HG03460 (cell line): Measurements from ENCODE around the gene KRT27.
"Not testable (repeated sequence)": the region's sequence is repeated elsewhere in the genome, so short reads cannot be mapped to it uniquely, and the experiment has no call there.

Experiments used
- ATAC-seq: cut with Tn5 transposase; IDR thresholded peaks from one replicate; pipeline ENCODE4 v1.9.1; 2021; ENCODE audit not compliant: unreplicated experiment

Gene KRT27, protein sequence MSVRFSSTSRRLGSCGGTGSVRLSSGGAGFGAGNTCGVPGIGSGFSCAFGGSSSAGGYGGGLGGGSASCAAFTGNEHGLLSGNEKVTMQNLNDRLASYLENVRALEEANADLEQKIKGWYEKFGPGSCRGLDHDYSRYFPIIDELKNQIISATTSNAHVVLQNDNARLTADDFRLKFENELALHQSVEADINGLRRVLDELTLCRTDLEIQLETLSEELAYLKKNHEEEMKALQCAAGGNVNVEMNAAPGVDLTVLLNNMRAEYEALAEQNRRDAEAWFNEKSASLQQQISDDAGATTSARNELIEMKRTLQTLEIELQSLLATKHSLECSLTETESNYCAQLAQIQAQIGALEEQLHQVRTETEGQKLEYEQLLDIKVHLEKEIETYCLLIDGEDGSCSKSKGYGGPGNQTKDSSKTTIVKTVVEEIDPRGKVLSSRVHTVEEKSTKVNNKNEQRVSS

DNA sequence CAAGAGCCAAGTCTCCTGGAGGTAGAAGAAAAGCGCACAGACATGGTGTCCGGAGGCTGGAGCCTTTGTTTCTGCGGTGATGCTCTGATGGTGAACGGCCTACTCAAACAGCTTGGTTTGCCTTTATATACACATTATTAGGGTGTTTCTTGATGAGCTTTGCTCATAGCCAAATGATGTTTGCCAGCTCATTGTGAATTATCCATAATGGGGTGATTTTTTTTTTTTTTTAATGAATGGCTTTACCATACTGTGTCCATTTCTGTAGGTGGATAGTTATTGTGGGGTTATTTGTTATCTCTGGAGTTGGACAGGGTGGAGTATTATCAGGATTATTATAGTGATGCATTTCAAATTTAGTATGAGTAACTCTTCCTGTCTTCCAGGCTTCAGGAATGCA lies at the start of gene KRT27:
TSS of gene KRT27 (minus strand) at position 101 of the 400 bp plus-strand sequence. CDS start at position 44, 57 bp downstream.
- ATAC-seq: no peak

GRCh38 chr17:40830085-40830776 lies 47.9 kb upstream of the KRT27 start:
- ATAC-seq: no peak

GRCh38 chr17:40828454-40829044 lies 46.2 kb upstream of the KRT27 start:
- no peak for ATAC-seq

GRCh38 chr17:40827746-40828453 lies 45.5 kb upstream of the KRT27 start:
- no peak for ATAC-seq

- no peak for ATAC-seq
Observed at GRCh38 chr17:40825599-40825998, 43.2 kb upstream of the KRT27 start.

- ATAC-seq: no peak
Observed at GRCh38 chr17:40824015-40824832, 41.9 kb upstream of the KRT27 start.

GRCh38 chr17:40822132-40822812 lies 39.9 kb upstream of the KRT27 start, which contains the start of gene KRT10:
Gene KRT10 (minus strand): TSS chr17:40822614. CDS start chr17:40822585, 29 bp downstream.
- no peak for ATAC-seq

GRCh38 chr17:40821536-40821935 lies 39.2 kb upstream of the KRT27 start:
- ATAC-seq: no peak

- ATAC-seq: no peak
Observed at GRCh38 chr17:40820228-40820838, 38.0 kb upstream of the KRT27 start.

DNA sequence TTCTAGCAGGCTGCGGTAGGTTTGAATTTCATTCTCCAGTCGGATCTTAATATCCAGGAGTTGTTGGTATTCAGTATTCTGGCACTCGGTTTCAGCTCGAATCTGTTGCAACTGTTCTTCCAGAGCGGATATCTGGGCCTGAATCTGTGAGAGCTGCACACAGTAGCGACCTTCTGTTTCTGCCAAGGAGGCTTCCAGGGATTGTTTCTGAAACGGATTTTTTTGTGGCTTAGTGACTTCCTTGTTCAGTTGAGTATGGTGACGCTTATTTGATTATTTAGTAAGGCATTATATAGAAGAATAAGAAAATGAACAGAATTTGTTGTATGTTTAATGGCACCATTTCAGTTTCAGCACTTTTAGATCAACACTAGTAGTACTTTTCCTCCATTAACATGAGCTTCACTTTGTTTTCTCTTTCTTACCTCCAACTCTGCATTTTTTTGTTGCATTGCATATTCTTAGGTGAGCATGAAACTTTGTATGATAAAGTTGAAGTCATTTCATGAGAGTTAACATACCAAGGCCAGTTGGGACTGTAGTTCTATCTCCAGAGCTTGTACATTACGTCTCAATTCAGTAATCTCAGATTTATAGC lies 37.3 kb upstream of the KRT27 start:
- no peak for ATAC-seq

DNA sequence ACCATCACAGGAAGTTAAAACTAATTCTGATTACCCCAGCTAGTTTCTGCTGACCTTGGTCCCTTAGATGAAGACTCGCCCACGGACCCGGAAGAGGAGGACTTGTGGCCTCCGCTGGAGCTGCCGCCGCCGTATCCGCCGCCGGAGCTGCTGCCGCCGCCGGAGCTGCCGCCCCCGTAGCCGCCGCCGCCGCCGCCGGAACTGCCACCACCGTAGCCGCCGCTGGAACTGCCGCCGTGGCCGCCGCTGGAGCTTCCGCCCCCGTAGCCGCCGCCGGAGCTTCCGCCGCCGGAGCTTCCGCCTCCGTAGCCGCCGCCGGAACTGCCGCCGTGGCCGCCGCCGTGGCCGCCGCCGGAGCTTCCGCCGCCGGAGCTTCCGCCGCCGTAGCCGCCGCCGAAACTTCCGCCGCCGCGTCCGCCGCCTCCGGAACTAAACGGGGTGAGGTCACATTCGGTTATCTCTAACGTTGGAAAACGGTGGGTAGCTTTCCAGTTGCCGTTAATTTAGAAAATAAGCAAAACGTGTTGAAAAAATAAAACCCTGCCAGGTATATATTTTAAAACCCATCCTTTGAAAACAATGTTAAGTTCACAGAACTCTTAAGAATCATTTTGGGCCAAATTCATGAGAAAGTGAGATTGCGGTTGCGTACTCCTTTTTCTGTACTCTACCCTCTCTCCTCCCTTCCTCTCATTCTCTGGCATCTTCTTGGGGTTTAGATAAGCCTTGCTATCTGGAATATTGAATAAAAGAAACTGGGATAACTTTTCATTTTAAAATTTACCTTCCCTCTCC lies 36.6 kb upstream of the KRT27 start:
- ATAC-seq: peak; percentile 76

DNA sequence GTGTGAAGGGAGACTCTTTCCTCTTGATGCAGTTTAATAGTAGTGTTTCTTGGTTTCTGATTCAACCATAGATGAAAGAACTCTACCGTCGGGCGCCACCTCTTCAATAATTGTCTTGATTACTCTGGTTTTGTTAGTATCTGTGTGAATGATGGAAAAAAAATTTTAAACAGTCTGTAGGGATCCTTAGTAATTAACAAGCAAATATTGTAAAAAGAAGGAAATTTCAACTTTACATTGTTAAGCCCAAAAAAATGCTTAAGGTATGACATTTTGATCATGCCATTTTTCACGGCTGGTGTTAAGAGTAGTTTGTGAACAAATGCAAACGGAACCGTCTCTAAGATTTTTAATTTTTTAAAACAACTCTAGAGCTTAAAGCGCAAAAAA lies 36.0 kb upstream of the KRT27 start:
- no peak for ATAC-seq

- ATAC-seq: no peak
Observed at GRCh38 chr17:40817103-40817682, 34.8 kb upstream of the KRT27 start.

DNA sequence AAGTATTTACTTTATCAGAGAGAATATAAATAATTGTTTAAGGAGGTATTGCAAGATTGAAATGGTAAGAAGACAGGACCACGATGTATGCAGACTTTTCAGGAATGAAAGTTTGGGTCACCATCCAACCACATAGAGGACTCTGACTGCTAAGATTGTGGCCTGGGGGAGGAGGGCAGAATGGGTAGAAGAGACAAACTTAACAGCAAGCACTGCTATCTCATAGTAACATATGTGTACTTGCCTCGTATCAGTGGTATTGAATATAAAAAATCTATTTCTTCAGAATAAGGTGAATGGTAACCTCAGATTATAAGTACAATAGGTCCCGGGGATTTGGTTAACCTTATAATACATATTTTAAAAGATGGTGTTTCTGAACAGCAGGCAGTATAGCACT lies 34.2 kb upstream of the KRT27 start:
- no peak for ATAC-seq

DNA sequence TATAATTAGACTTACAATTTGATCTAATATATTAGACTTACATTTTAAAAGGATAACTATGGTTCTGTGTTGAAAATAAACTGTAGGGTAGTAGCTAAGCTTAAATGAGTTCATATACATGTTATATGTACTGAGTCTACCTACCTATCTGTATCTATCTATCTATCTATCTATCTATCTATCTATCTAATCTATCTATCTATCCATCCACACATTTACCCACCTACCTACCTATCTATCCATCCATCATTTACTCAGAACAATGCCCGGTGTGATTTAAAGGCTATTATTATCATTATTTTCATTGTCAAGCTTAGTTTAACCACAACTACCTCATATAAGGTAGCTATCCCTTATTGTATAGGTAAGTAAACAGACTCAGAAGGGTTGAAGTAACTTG lies 33.0 kb upstream of the KRT27 start:
- ATAC-seq: no peak

GRCh38 chr17:40814657-40815056 lies 32.3 kb upstream of the KRT27 start:
- not testable (repeated sequence) for ATAC-seq

- no peak for ATAC-seq
Observed at GRCh38 chr17:40813804-40814203, 31.5 kb upstream of the KRT27 start.

- ATAC-seq: no peak
Observed at GRCh38 chr17:40812639-40813038, 30.3 kb upstream of the KRT27 start.
